HEK293T (cell line): ENCODE results near the gene DUSP5.

Source experiments
- BHLHE40 ChIP-seq: fragments of 450-650 bp; IDR thresholded peaks from 2 replicates; pipeline ENCODE4 v1.6.1; 2016; ENCODE audit warnings: mild to moderate bottlenecking, moderate library complexity, borderline replicate concordance
- FOXA1 ChIP-seq: fragments of 450-650 bp; IDR thresholded peaks from 2 replicates; pipeline ENCODE4 v1.6.1; 2016; ENCODE audit warnings: mild to moderate bottlenecking
- LEF1 ChIP-seq: fragments of 450-650 bp; IDR thresholded peaks from 2 replicates; pipeline ENCODE4 v1.6.1; 2017; ENCODE audit warnings: mild to moderate bottlenecking, borderline replicate concordance
- ZNF384 ChIP-seq: fragments of 450-650 bp; IDR thresholded peaks from 2 replicates; pipeline ENCODE4 v1.6.1; 2016

GRCh38 chr10:110492069-110492822 is 5.5 kb upstream of the DUSP5 start:
- TF ChIP-seq LEF1: no peak
- no peak for TF ChIP-seq BHLHE40
- TF ChIP-seq ZNF384: no peak
- no peak for TF ChIP-seq FOXA1
